GM12865 (cell line): ENCODE results near the gene NOXO1.
A peak's percentile ranks its signal among the peaks of the same experiment; 100 is the strongest.

Experiments
- DNase-seq: peaks from one replicate; pipeline ENCODE4 v3.0.0; 2010; ENCODE audit warnings: low read depth
- H3K4me3 ChIP-seq: 2 replicates; pipeline ENCODE4 v1.5.1; 2011; ENCODE audit warnings: mild to moderate bottlenecking, low read depth, low read length, control low read depth
- CTCF ChIP-seq: IDR thresholded peaks from 2 replicates; pipeline ENCODE4 v1.5.1; 2011; ENCODE audit warnings: low read length, control low read depth, low read depth, inconsistent platforms; ENCODE audit not compliant: insufficient read depth; ENCODE audit errors: missing control alignments

The NOXO1 gene, protein sequence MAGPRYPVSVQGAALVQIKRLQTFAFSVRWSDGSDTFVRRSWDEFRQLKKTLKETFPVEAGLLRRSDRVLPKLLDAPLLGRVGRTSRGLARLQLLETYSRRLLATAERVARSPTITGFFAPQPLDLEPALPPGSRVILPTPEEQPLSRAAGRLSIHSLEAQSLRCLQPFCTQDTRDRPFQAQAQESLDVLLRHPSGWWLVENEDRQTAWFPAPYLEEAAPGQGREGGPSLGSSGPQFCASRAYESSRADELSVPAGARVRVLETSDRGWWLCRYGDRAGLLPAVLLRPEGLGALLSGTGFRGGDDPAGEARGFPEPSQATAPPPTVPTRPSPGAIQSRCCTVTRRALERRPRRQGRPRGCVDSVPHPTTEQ

GRCh38 chr16:1981398-1981836 lies at the start of gene NOXO1:
Gene NOXO1, minus strand, starts transcription at chr16:1981469. Its CDS starts 290 bp downstream, at chr16:1981179.
- DNase-seq, result peak; percentile 55
- no peak within 1 kb of the TSS for H3K4me3 ChIP-seq

DNA sequence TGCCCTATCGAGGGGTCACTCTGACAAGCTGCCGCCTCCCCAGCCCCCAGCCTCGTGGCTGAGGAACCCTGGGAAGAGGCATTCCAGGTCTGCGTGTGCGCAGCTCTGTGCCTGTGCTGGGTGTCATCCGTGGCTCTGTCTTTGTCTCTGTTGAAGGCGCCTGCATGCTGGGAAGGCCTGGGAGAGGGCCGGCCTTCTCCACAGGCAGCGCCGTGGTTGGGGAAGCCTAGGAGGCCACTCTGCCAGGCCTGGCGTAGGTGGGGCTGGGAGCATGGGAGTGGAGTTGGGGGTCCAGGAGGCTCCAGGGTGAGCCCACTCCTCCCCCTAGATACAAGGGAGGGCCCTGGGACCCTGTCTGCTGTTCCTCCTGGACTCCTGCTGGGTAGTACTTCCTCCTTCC lies 48.8 kb upstream of the NOXO1 start:
- TF ChIP-seq CTCF, result no peak
- H3K4me3 ChIP-seq, result no peak overlapping the region
- DNase-seq, result no peak

More at GRCh38 chr16:1981398-1981836, at the start of gene NOXO1:
- TF ChIP-seq CTCF, result no peak

DNA sequence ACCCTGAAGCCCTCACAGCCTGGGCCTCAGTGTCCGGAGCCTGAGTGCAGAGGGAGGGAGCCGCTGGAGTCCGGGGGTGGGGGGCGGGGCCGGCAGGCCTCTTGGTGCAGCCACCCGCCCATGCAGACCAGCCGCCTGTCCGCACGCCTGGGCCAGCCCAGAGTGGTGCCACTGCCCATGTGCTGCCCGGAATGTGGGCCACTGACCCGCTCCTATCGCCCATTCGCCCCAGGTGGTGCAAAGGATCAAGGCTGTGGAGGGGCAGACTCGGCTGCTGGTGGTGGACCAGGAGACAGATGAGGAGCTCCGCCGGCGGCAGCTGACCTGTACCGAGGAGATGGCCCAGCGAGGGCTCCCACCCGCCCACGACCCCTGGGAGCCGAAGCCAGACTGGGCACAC lies 48.1 kb upstream of the NOXO1 start:
- no peak overlapping the region for H3K4me3 ChIP-seq
- no peak for TF ChIP-seq CTCF
- no peak for DNase-seq

GRCh38 chr16:2028620-2029220 lies 47.5 kb upstream of the NOXO1 start:
- no peak overlapping the region for H3K4me3 ChIP-seq
- no peak for DNase-seq
- TF ChIP-seq CTCF, result no peak

- no peak for TF ChIP-seq CTCF
- no peak for DNase-seq
- no peak overlapping the region for H3K4me3 ChIP-seq
These were observed 46.9 kb upstream of the NOXO1 start for GRCh38 chr16:2028146-2028545.

- H3K4me3 ChIP-seq, result no peak overlapping the region; the same call in 1 of the 2 replicates
- peak; percentile 2 for TF ChIP-seq CTCF
- DNase-seq, result no peak
These were observed 46.0 kb upstream of the NOXO1 start for GRCh38 chr16:2027024-2028010.
